GM19324 (cell line): ENCODE measurements around the gene PTPN13.

Experiments
- ATAC-seq: cut with Tn5 transposase; IDR thresholded peaks from one replicate; pipeline ENCODE4 v1.9.1; 2021; ENCODE audit warnings: mild to moderate bottlenecking, moderate library complexity; ENCODE audit not compliant: unreplicated experiment, low FRiP score

Gene PTPN13

GRCh38 chr4:86593688-86594558 is at the start of gene PTPN13:
TSS of gene PTPN13 (plus strand) at chr4:86594315. CDS start at chr4:86635257, 40,942 bp downstream.
- peak; percentile 99 for ATAC-seq

- no peak for ATAC-seq
Measured at GRCh38 chr4:86547140-86547539, 47.0 kb upstream of the PTPN13 start.

- ATAC-seq: no peak
Measured at GRCh38 chr4:86549163-86549788, 44.8 kb upstream of the PTPN13 start.

- no peak for ATAC-seq
Measured at GRCh38 chr4:86551387-86551786, 42.7 kb upstream of the PTPN13 start.

- no peak for ATAC-seq
Measured at GRCh38 chr4:86554646-86555045, 39.5 kb upstream of the PTPN13 start.

GRCh38 chr4:86556791-86557415 is 37.2 kb upstream of the PTPN13 start:
- no peak for ATAC-seq

- no peak for ATAC-seq
Measured at GRCh38 chr4:86557526-86557925, 36.6 kb upstream of the PTPN13 start.

GRCh38 chr4:86558258-86558657 is 35.9 kb upstream of the PTPN13 start:
- ATAC-seq: no peak

- no peak for ATAC-seq
Measured at GRCh38 chr4:86558797-86559196, 35.3 kb upstream of the PTPN13 start.

GRCh38 chr4:86560447-86560846 is 33.7 kb upstream of the PTPN13 start:
- ATAC-seq: no peak

GRCh38 chr4:86561256-86561655 is 32.9 kb upstream of the PTPN13 start:
- no peak for ATAC-seq

- no peak for ATAC-seq
Measured at GRCh38 chr4:86563416-86563815, 30.7 kb upstream of the PTPN13 start.

GRCh38 chr4:86564795-86565194 is 29.3 kb upstream of the PTPN13 start:
- ATAC-seq: no peak

GRCh38 chr4:86565651-86566050 is 28.5 kb upstream of the PTPN13 start:
- ATAC-seq: no peak

- ATAC-seq: no peak
Measured at GRCh38 chr4:86569103-86569870, 24.8 kb upstream of the PTPN13 start.

GRCh38 chr4:86579941-86580340 is 14.2 kb upstream of the PTPN13 start:
- no peak for ATAC-seq

- no peak for ATAC-seq
Measured at GRCh38 chr4:86582410-86582809, 11.7 kb upstream of the PTPN13 start.

- ATAC-seq: no peak
Measured at GRCh38 chr4:86586160-86586572, 7.9 kb upstream of the PTPN13 start.

- no peak for ATAC-seq
Measured at GRCh38 chr4:86586626-86587380, 7.3 kb upstream of the PTPN13 start.
